ENCODE data around the gene EEF1E1.

GRCh38 chr6:8080362-8081151 is 21.8 kb downstream of the EEF1E1 start:
- TF ChIP-seq EZH2 (IDR thresholded peaks at IDR 0.05; ENCODE audit: insufficient read depth, poor library complexity, severe bottlenecking) (no peak), EZH2phosphoT487 (IDR thresholded peaks at IDR 0.05; ENCODE audit: insufficient read depth, low read depth) (no peak)

All from GM23248 (cell line).